Measurements from ENCODE around the gene RNF130.
A peak's percentile ranks its signal among the peaks of the same experiment; 100 is the strongest.
"Not testable (repeated sequence)": the region's sequence is repeated elsewhere in the genome, so short reads cannot be mapped to it uniquely, and the experiment has no call there.

RNF130 gene

DNA sequence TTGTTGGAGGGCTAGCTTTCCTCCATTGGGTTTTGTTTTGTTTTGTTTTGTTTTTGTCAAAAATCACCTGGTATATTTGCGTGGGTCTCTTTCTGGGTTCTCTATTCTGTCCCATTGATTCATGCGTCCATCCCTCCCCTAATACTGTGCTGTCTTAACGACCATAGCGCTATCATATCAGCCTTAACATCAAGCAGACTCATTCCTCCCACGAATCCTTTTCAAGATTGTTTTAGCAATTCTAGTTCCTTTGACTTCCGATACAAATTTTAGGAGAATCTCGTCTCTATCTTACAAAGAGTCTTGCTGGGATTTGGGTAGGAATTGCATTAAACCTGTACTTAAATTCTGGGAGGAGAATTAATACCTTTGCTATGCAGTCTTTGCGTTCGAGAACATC, 31.1 kb upstream of the RNF130 start:
- DNase-seq = no peak

DNA sequence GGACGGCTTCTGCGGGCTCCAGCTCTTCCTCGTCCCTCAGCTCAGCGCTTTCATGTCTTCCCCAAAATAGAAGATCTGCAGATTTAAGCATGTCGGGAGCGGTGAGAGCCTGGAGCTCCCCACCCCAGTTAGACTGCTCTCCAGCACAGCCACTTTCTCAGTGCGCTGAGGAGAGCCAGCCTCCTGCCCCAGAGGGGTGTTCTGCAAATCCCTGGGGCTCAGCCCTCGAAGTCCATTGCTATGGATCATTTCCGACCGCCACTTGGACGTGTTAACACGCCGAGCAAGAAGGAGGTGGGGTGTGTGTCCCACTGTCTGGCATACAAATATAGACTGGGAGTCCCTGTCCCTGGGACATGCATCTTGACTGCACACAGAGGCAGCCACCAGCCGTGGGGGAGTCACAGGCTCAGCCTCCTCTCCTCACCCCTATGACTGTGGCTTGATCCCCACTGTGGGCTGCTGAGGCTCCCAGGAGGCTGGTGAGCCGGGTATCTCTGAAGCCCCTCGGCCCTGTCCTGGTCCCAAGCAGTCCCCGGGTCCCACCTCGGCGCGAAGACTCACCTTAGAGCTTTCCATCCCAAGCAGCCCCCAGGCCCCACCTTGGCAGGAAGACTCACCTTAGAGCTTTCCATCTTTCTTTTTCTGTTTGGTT, 30.0 kb upstream of the RNF130 start:
- no peak for DNase-seq

DNA sequence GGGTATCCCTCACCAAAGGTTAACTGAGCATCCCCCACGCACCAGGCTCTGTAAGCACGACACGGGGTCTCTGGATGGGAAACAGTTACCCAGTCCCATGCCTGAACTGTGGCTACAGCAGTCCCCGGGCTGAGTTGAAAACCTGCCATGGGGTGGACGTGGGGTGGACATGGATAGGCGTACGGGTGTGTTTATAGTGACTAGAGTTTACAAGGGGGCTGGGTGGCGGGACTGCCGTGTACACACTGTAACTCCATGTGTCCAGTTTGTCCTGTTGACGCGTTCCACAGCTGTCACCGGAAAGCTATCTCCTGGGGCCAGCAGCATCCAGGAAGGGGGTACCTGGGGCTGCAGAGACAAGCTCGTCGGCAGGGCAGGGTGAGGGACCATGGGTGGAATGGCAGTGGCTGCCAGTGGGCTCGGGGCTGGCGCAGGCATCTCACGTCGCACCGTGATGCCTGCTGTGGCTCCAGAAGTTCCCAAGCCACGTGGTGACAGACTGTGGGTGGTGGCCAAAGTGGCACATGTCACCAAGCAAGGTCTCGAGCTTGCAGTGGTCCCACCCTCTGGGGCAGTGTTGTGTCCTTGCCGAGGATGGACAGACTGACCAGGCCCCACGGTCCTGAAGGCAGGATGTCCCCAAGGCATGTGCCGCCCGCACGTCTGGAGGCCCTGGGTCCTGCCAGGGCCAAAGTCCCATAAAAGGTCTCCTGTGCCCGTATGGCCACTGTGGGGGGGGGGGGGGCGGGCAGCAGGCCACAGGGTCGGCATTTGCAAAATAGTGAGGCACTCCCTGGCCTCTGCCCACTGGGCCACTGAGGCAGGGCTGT, 29.3 kb upstream of the RNF130 start:
- no peak for DNase-seq

DNA sequence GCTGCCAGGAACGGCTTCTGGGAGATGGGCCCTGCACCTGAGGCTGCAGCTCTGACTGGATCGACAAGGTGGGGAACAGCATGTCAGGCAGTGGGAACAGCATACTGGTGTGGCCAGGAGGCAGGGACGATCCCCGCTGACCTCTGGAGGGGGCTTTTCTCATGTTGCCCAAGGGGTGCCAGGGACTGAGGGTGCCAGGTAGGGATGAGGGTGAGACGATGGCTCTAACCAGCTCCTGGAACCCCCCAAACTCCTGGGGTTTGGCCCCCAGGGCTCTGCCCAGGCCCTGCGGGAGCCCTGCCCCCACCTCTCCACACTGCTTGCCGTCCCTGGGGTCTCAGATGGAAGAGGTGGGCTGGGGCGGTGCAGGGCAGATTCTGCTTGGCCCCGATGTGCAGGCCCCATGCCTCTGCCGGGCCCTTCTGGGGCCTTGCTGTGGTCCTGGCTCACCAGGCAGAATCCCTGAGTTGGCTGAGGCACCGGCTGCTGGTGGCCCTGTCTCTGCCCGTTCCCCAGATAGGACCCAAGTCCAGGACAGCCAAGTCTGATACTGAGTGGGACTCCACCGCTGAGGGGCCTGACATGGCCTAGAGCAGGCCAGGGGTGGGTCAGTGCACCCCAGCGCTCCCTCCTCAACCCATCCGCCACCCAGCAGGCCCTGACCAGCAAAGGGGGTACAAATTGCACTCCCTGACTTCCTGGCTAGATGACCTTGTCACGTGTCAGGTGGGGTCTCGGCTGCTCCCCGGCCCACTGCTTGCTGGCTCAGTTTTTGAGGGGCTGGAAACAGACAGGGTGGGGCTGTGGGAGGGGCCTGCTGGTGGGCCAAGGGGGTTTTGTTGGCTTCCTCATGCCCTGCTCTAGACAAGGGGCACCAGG, 28.4 kb upstream of the RNF130 start:
- DNase-seq = no peak

DNA sequence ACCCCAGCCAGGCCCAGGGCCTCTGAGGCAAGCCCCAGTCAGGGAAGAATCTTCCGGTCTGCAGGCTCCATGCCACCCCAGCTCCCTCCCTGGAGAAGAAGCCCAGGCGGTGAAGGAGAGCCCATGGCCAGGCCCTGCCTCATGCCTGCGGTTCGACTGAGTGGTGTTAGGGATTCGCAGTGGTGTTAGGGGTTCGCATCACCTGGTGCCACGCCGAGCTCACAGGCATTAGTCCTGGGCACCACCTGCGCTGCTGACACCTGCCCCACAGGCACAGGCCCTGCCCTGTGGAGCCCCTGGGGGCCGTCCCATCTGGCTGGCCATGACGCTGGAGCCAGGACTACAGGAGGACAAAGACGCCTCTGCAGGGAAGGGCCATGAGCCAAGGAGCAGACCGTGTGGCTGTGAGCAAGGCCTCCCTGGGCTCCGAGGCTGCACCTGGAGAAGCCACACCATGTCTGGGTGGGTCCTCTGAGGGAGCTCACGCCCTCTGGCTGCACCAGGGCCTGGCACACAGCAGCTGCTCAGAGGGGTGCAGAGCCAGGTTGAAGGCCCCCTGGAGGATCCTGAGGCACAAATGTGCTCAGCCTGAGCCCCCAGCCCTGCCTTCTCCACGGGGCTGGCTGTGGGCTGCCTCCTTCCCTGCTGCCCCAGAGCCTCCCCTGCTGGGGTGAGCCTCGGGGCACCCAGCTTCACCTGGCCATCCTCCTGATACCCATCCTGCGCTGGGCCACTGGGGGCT, 27.6 kb upstream of the RNF130 start:
- DNase-seq = no peak

DNA sequence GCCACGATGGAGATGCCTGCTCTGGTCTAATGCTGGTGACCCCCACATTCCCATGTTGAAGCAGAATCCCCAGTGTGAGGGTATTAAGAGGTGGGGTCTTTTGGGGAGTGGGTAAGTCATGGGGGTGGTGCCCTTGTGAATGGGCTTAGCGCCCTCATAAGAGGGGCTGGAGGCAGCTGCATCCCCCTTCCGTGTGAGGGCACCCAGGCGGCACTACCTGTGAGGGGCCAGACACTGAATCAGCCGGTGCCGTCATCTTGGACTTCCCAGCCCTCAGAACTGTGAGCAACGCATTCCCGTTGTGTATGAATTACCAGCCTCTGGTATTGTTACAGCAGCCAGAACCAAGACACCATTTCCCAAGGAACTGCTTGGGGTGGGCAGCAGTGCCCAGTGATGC, 27.0 kb upstream of the RNF130 start:
- DNase-seq = no peak

DNA sequence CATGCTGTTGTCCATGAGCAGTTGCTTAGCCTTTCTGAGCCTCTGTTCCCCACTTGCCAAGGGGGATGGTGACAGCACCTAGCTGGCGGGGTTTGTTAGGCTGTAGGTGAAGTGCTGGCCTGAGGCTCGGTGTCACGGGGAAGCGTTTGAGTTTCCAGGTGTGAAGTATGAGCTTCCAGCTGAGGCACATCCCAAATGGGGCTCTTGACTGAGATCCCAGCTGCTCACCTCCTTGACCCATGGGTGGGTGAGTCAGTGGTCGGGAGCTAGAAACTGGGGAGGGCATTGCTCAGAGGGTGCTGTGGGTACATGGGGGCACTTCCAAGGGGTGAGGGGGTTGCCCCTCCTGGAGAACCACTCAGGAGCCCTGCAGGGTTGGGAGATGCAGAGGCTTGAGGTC, 26.4 kb upstream of the RNF130 start:
- no peak for DNase-seq

DNA sequence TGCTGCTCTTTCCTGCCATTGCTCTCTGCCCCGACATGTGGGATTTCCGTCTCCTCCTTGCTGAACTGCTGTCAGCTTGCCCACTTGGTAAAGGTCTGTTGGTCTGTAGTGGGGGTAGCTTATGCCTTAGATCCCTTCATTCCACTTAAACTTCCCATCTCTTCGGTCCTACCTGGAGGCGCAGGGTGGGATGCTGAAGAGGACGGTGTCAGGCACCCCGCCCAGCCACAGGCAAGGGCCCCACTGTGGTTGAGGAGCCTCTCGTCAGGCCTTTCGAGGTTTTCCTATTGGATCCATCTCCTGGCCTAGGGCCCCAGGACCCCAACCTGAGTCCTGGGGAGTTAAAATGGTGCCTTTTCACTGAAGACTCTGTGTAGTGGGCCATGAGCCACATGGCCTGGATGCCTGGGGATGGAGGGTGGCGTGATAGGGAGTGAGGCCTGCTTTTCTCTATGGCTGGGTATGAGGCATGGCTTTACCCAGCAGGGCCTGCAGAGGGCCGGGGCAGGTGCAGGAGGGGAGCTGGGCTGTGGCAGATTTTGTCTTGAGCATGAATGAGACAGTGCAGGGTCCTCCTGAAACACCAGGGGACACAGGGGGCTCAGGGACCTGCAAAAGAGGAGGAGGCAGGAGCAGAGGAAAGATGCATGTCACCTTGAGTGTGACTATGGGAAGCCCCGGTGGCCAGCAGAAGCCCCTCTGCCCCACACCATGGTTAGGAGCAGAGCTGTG, 25.8 kb upstream of the RNF130 start:
- DNase-seq = no peak

DNA sequence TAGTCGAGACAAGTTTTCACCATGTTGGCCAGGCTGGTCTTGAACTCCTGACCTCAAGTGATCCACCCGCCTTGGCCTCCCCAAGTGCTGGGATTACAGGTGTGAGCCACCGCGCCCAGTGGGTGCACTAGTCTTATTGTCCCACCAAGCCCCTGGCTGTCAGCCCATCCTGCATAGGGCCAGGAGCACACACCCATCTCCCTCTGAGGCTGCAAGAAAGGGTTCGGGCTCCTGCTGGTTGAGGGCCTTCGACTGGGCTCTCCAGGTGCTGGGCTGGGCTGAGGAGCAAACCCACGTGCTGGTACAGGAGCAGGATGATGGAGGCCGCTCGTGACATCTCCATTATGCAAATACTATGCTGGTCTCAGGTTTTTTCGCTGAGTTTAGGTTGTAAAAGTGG, 25.1 kb upstream of the RNF130 start:
- no peak for DNase-seq

DNA sequence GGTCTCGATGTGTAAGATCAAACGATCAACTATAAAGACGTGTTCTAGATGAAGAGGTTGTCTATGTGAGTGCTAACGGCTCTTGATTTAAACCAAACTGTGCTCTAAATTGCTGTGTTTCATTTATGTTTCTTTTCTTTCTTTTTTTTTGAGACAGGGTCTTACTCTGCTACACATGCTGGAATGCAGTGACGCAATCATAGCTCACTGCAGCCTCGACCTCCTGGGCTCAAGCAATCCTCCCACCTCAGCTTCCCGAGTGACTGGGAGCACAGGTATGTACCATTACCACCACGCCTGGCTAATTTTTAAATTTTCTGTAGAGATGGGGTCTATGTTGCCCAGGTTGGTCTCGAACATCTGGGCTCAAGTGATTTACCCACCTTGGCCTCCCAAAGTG, 24.0 kb upstream of the RNF130 start:
- no peak for DNase-seq

DNA sequence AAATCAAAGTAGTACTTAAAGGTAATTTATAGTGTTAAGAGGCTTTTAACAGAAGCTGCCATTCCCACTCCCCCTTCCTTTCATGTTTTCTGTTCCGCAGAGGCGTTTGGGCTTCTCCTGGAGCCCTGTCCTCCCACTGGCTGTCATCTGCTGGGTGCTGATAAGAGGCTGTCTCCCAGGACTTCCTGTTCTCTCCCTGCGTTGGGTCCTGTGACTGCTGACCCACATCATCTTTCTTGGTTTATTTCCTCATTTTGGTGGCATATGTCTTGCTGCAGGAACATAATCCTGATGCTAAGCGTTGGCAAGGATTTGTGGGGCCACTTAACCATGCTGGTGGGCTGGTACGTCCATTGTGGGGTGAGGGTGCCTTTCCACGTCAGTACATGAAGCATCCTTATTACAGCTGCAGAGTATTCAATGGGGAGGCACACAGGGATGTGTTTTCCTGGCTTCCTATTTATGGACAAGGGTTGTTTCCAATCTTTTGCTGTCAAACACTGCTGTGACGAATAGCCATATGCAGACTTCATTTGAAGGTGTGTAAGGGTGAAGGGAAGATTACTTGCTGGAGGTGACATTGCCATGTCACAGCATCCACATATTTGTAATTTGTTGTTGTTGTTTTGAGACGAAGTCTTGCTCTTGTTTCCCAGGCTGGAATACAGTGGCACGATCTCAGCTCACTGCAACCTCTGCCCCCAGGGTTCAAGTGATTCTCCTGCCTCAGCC, 22.3 kb upstream of the RNF130 start:
- DNase-seq = peak; percentile 43

DNA sequence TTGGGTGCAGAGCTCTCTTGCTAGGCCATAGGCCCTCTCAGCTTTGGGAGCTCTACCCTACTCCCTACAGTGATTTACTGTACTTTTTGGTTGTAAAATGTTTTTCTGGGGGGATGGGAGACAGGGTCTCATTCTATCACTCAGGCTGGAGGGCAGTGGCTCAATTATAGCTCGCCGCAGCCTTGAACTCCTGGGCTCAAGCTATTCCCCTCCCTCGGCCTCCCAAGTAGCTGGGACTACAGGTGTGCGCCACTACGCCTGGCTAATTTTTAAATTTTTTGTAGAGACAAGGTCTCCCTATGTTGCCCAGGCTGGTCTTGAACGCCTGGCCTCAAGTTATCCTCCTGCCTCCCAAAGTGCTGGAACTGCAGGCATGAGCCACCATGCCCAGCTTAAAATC, 21.7 kb upstream of the RNF130 start:
- DNase-seq = no peak

DNA sequence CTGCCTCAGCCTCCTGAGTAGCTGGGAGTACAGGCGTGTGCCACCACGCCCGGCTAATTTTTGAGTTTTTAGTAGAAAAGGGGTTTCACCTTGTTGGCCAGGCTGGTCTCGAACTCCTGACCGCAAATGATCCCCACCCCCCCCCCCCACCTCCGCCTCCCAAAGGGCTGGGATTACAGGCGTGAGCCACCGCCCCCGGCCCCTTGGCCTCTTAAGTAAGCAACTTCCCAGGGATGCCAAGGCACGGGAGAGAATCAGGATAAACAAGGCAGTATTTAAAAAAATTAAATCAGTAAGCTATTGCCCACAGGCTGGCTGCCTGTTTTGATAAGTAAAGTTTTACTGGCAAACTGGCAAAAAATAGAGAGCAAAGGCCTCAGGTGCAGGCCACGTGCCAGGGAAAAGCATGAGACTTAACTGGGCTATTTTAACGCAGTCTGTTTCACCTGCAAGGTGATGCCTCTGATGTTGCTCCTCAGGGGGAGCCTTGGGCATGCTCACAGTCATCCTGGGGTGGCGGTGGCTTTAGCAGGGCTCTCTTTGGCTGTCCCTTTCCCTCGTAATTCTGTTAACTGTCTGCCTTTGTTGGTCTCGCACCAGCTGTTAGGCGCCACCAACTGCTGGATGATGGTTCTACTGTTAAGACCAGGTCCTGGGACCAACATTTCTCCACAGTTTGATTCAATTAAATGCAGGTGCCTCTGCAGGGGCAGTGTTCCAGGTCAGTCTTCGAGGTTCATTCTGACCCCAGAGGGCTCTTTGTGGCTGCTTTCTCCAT, 19.4 kb upstream of the RNF130 start:
- no peak for DNase-seq

DNA sequence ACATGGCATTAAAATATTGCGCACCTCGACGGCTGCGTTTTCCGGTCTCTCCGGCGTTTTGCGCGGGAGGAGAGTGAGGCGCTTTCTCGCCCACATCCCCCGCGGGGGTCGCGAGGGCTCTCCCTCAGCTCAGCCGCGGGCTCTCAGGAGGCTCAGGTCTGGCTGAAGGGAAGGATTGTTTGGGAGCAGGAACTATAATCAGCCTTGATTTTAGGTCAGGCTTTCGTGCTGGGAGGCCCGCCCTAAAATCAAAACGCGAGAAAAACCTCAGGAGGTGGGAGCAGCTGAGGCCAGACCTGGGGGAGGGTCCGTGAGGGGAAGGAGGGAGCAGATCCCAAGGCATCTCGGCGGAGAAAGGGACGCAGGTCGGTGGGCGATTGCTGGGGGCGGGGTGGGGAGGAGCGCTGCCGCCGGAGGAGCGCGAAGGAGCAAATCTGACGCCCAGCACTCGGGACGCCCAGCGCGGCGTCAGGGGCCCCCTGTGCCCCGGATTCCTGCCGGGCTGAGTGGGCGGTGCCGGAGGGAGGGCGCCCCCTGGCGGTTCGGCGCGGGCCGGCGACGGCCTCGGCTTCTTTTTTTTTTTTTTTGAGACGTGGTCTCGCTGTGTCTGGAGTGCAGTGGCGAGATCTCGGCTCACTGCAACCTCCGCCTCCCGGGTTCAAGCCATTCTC, 18.7 kb upstream of the RNF130 start:
- peak; percentile 30 for DNase-seq

DNA sequence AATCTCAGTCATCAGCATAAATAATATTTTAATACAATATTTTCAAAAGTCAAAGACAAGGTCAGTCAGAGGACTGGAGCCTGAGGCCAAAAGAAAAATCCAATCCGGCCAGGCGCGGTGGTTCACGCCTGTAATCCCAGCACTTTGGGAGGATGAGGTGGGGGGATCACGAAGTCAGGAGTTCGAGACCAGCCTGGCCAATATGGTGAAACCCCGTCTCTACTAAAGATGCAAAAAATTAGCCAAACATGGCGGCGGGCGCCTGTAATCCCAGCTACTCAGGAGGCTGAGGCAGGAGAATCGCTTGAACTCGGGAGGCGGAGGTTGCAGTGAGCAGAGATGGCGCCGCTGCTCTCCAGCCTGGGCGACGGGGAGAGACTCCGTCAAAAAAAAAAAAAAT, 18.1 kb upstream of the RNF130 start:
- not testable (repeated sequence) for DNase-seq

DNA sequence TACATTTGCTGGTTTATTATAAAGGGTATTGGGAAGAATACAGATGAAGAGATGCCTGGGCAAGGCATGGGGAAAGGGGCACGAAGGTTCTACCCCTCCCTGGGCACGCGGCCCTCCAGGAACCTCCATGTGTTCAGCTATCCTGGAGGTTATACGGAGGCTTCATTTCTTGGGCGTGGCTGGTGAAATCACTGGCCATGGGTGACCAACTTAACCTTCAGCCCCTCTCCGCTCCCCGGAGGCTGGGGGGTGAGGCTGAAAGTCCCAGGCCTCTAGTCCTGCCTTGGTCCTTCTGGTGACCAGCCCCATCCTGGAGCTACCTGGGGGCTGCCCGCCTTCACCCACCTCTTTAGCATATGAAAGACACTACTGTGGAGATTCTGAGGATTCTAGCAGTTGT, 17.0 kb upstream of the RNF130 start:
- DNase-seq = no peak

DNA sequence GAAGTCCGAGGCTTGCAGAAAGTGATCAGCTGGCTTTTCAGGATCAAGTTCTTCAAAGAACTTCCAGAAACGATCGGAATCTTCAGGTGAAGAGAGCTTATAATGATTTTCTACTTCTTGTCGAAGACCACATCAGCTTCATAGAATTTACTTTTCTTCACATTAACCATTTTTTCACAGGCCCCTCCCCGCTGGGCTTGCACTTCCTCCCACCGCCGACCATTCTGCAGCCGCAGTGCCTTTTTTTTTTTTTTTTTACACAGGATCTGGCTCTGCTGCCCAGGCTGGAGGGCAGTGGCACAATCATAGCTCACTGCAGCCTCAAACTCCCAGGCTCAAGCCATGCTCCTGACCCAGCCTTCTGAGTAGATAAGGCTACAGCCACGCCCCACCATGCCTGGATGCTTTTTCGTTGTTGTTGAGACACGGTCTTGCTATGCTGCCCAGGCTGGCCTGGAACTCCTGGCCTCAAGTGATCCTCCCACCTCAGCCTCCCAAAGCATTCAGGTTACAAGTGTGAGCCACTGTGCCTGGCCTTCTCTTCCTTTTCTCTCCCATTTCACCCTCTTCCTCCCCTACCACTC, 15.3 kb upstream of the RNF130 start:
- no peak for DNase-seq

DNA sequence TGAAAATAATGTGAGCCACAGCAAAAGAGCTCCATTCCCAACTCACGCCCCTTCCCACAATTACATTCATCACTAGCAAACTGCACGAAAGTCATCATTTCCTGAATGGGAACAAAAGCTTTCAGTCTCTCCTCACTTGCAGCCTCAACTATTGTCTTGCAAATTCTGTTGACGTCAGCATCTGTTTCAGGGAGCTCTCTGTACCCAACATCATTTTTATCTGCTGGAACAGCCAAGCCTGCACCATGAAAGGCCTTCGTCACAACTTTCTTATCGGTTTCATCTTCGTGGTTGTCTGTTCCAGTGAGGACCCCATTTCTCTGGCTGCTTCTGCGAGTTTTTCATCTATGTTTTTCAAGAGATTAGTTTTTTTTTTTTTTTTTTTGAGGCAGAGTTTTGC, 14.3 kb upstream of the RNF130 start:
- no peak for DNase-seq

DNA sequence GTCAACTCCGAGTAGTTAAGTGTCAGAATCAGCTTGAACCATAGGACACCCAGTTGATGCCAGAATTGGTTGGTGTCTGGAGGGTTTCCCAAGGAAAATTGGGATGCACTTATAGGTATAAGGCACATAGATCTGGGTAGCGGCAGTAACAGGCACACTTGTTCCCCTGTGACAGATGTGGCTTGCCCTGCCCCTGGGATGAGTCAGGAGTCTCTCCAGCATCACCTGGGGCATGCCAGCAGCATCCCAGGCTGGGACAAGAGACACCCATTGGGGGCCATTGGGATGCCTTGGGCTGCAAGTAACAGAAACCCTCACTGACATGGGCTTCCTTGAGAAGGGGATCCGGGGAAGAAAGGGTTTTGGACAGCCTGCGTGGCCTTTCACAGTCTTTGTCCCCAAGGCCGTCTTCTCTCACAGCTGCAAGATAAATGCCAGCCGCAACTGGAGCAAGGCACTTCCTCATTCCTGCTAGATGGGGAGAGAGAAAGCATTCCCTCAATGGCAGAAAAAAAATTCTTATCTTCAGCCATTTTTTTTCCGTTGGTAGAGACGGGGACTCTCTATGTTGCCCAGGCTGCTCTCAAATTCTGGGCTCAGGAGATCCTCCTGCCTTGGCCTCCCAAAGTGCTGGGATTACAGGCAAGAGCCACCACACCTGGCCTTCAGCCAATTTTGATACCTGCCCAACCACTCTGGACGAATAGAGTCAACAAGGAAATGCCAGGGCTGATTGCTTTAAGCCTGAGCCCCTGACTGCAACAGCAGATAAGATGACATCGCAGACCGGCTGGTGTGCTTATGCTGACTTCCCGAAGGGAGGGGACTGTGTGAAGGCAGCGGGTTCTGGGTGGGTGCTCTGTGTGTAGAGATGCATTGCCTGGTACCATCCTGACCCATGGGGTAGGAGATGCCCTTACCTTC, 13.3 kb upstream of the RNF130 start:
- no peak for DNase-seq
